PC-3 (cell line): ENCODE results near the gene TMEM94.

Experiments
- CTCF ChIP-seq: fragments of 300-600 bp; sonication (generic); conservative IDR thresholded peaks from 2 replicates; pipeline ENCODE4 v1.5.1; 2017; ENCODE audit warnings: antibody characterized with exemption, low read depth, mild to moderate bottlenecking, low read length
- EZH2 ChIP-seq: fragments of 300-600 bp; sonication (generic); IDR thresholded peaks from one replicate; pipeline ENCODE4 v1.6.1; 2017; ENCODE audit warnings: antibody characterized with exemption, mild to moderate bottlenecking, low read length; ENCODE audit not compliant: unreplicated experiment
- EZH2phosphoT487 ChIP-seq: fragments of 300-600 bp; sonication (generic); IDR thresholded peaks from 2 replicates; pipeline ENCODE4 v1.6.1; 2018; ENCODE audit warnings: mild to moderate bottlenecking, antibody characterized with exemption, low read length, borderline replicate concordance

GRCh38 chr17:75491680-75492079 lies 35.2 kb downstream of the TMEM94 start:
- TF ChIP-seq CTCF (no peak), EZH2phosphoT487 (no peak), EZH2 (no peak)
